ENCODE measurements around the gene TAF12.
"Not testable (repeated sequence)": the region's sequence is repeated elsewhere in the genome, so short reads cannot be mapped to it uniquely, and the experiment has no call there.

TAF12 gene

DNA sequence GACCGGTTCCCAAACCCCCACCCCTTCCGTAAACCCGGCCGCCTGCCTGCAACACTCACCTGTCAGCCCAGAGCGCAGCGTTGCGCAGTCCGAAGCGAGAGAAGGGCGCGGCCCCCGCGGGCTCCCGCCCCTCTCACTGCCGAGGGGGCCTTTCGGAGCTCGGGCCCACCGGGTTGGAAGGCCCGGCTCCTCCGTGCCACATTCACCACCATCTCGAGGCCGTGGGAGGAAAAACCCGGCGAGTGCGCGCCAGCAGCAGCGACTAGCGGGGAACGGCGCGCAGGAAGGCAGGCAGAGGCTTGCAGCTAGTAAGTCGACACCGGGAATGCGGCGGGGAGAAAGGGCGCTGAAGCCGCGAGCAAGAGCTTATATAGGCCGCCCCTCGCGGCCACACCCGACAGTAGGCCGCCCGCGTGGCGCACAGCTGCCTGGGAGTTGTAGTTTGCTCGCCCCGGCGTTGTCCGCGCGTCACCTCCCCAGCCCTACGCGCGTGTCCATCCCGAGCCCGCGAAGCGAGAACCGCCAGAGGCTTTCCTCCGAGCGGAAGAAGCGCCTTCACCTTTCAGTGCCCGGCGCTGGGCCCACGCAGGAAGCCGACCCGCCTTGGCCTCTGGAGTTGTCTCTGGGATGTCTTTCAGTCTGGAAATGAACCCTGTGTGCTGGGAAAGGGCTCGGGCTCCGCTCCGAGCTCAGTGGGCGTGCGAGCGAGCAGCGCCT, 61.2 kb downstream of the TAF12 start:
- DNase-seq: peak; percentile 79 to 95

DNA sequence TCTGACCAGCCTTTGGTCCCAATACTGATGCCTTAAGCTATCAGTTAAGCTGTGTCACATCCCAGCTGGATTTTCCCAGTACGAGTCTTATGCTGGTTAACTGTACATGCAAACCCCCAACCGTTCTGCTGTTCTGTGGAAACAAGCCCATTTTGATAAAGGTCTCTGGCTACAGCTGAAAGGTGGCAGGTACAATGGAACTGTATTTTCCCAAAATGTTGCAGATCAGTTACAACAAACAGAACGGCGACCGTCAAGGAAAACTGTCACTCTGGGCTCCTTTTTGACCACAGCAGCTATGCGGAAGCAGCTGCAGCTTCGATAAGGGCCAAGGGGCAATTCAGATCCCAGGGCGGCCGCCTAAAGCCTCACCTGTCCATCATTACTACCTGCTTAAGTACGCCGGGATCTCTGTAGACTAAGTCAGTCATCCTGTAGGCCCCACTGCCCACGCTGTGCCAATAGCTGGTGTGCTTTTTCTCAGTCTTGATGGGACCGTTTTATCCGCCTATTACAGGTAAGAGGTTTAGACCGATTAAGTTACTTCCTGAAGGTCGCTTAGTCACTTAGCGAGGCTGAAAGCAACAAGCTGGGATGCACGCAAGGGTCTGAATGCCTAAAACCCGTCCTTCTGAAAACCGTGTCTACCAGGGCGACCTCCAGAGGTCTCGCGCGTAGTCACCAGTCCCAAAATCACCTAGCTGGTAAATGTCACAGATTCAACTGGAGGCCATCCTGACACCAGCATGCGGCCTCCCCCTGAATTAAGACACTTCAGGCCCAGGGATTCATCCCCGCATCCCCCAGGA, 61.9 kb downstream of the TAF12 start:
- DNase-seq: peak; percentile 21 to 74

DNA sequence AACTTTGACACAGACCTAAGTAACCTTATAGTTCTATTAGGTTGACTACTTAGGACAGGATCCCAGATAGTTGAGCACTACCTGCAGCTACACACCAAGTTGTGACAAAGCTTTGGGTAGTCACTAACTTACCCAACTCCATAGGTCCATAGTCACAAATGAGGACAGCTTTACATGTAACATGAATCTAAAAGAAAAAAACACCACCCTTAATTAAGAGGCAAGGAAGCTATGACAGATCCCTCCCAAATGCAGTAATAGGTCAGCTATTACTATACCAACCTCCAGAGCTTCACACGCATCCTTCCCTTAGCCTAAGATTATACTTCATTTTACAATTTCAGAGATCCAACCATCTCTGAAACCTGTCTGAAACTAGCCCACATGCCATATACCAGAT, 63.5 kb downstream of the TAF12 start:
- no peak for DNase-seq

DNA sequence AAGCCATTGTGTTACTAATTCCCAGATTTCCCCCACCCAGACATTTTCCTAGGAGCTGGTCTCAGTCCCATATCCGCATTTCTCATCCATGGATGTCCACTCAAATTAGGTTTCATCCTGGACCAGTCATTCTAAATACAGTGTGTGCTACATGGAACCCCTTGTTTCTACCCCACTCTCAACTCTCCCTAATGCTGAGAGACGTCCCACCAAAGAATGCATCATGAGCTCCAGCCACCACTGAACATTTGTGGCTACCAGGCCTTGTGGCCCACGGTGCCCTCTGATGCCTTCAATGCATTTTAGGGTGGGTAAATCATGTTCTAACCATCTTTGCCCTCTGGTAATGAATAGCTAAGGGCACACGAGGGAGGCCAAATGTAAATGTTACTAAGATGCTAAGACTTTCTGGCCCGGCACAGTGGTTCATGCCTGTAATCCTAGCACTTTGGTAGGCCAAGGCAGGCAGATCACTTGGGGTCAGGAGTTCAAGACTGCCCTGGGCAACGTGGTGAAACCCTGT, 64.1 kb downstream of the TAF12 start:
- no peak for DNase-seq

DNA sequence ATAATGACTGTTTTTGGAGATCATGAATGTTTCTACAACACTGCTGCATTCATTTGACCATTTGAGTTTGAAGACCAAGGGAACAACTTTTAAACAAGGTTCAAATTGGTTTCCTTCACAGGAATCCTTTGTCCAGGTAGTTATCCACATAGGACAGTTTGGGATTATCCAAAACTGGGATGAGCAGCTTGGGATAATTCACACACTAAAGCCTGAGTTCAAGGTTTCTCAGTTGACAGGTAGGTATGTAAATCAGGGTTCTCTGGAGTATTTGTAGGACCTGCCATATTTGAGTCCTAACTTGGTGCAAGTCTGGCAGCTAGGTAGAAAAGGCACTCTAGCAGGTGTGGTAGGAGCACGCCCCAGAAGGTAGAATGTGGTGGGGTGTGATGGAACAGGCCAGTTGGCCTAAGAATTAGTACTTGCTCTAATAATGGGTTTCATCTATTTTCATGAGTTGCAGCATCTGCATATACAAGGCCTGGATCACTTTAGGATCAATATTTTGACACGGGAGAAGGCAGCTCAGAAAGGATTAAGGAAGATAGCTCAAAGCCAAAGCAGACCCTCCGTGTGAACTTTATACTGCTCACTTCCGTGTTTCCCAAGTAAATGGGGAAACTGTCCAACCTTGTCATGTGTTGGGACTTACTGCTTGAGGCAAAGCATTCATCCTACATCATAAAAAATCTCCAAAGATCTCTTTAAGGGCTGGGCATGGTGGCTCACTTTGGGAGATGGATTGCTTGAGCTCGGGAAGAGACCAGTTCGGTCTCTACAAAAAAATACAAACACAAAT, 64.9 kb downstream of the TAF12 start:
- no peak for DNase-seq

DNA sequence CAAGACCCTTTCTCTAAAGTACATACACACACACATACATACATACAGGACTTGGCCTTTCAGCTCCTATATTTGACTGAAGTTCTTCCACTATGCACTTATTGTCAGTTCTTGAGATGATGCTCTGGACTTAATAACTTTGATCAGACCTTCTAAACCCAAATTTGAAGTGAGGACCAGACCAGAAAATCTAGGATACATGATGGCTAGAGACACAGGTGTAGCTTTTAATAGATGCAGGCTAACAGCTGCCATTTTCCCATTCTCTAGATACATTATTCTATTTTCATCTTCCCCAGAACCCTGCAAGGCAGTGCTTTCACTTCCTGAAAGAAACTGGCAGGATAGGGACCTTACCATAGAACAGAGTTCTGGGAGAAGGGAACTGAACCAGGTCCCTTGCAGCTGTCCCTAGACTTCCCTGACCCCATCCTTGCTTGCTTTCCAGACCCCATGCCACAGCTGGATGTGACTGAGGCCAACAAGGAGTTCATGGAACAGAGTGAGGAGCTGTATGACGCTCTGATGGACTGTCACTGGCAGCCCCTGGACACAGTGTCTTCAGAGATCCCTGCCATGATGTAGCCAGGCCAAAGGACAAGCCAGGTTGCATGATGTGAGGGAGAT, 65.7 kb downstream of the TAF12 start:
- no peak for DNase-seq

DNA sequence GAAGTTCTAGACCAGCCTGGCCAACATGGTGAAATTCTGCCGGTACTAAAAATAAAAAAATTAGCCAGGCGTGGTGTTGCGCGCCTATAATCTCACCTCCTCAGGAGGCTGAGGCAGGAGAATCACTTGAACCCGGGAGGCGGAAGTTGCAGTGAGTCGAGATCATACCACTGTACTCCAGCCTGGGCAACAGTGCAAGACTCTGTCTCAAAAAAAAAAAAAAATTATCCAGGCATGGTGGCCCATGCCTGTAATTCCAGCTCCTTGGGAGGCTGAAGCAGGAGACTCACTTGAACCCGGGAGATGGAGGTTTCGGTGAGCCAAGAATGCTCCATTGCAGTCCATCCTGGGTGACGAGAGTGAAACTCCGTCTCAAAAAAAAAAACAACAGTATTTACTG, 69.3 kb downstream of the TAF12 start:
- no peak for DNase-seq

DNA sequence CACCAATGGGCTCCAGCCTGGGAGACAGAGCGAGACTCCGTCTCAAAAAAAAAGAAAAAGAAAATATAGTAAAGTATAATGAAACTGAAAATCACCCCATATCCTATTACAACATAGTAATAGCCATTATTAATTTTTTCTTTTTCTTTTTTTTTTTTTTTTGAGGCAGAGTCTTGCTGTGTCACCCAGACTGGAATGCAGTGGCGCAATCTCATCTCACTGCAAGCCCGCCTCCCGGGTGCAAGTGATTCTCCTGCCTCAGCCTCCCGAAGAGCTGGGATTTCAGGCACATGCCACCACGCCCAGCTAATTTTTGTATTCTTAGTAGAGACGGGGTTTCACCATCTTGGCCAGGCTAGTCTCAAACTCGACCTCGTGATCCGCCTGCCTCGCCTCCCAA, 70.0 kb downstream of the TAF12 start:
- not testable (repeated sequence) for DNase-seq

DNA sequence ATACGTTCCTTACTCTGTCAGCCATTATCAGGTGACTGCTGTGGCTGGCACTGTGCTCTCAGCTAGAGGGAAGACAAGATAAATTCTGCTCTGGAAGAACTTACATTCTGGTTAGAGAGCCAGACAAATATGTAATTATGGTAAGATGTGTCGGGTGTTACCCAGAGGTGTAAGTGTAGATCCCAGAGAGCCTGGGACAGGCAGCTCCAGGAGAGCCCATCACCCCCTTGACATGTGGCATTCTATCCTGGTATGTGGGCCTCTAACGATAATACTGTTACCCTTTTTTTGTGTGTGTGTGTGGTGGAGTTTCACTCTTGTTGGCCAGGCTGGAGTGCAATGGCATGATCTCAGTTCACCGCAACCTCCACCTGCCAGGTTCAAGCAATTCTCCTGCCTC, 71.0 kb downstream of the TAF12 start:
- DNase-seq: no peak

DNA sequence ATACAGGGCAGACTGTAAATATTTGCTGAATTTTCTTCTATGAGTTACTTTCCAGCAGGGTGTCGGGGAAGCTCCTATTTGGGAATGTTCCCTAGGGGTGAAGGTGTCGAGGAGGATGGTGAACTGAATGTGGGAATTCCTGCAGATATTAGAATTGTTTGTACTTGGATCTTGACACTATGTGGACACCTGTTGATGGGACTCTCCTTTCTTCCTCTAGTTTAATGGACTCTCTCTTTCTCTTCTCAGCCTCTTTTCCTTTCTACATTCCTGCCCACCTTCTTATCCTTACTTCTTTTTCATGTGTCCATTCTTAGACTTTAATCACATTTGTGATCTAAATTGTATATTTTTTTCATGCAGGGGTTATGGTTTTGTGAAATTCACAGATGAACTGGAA, 75.9 kb downstream of the TAF12 start:
- DNase-seq: no peak

DNA sequence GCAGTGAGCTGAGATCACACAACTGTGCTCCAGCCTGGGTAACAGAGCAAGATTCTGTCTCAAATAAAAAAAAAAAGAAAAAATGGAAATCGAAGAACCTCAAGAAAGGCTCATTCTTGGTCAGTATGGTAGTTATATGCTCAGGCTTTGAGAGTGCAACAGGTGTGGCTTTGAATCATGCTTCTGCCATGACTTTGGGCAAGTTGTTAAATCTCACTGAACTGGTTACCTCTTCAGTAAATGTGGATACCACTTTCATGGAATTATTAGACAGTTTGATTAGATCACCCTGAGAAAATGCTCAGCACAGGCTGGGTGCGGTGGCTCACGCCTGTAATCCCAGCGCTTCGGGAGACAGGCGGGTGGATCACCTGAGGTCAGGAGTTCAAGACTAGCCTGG, 77.1 kb downstream of the TAF12 start:
- no peak for DNase-seq

DNA sequence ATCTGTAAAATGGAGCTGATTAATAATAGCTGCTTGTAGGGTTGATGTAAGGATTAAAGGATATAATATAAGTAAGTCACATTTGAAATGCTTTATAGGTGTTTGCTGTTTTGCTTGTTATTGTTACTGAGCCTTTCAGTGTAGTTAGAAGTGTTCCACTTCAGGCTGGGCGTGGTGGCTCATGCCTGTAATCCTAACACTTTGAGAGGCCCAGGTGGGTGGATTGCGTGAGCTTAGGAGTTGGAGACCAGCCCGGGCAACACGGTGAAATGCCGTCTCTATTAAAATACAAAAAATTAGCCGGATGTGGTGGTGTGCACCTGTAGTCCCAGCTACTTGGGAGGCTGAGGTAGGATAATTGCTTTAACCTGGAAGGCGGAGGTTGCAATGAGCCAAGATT, 77.8 kb downstream of the TAF12 start:
- DNase-seq: no peak

DNA sequence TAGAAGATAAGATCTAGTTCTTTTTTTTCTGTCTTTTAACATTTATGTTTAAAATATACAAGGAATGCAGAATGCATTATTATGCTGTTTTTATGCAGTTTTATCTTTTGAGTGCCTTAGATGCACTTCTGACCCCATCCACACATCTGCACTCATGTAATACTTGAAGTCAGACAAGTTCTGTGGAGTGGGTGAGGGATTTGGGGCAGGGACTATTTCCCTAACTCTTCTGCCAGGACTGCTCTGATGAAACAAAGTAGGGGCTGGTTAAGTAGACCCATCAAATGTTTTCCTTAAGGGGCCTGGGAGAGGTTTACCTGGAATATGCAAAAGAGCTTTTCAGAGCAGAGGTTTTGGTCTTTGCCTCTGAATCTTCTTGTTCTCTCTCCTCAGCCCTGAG, 78.6 kb downstream of the TAF12 start:
- no peak for DNase-seq

DNA sequence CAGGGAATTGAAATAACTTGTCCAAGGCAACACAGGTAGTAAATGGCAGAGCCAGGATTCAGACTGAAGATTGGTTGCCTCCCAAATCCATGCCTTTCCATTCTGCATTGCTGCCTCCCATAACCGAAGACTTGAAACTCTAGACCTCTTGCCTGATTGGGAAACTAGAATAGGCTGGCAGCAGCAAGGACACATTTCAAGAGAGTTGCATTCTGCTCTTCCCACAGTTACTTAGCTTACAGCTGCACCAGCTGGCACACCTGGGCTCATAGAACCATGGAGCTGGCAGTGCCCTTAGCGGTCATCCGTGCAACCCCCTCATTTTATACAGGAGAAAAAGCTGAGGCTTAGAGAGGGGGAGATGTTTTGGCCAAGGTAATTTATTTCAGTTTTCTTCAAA, 82.0 kb downstream of the TAF12 start:
- DNase-seq: no peak
